Stromal cell of bone marrow (primary cell): Measurements from ENCODE around the gene MTRFR.
"Not testable (repeated sequence)": the region's sequence is repeated elsewhere in the genome, so short reads cannot be mapped to it uniquely, and the experiment has no call there.

Source experiments
- DNase-seq: peaks from one replicate; pipeline ENCODE4 v3.0.0-alpha.2; 2012; ENCODE audit warnings: low read depth

Gene MTRFR

DNA sequence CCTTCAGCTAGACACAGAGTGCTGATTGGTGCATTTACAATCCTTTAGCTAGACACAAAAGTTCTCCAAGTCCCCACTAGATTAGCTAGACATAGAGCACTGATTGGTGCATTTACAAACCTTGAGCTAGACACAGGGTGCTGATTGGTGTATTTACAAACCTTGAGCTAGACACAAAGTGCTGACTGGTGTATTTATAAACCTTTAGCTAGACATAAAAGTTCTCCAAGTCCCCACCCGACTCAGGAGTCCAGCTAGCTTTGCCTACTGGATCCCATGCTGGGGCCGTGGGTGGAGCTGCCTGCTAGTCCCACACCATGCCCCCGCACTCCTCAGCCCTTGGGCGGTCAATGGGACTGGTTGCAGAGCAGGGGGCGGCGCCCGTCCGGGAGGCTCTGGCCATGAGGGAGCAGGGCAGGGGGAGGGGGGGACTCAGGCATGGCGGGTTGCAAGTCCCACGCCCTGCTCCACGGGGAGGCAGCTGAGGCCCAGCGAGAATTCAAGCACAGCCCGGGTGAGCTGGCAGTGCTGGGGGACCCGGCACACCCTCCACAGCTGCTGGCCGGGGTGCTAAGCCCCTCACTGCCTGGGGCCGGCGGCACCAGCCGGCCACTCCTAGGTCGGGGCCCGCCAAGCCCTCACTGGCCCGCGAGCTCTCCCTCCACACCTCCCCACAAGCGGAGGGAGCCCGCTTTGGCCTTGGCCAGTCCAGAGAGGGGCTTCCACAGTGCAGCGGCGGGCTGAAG lies 15.9 kb downstream of the MTRFR start:
- not testable (repeated sequence) for DNase-seq

DNA sequence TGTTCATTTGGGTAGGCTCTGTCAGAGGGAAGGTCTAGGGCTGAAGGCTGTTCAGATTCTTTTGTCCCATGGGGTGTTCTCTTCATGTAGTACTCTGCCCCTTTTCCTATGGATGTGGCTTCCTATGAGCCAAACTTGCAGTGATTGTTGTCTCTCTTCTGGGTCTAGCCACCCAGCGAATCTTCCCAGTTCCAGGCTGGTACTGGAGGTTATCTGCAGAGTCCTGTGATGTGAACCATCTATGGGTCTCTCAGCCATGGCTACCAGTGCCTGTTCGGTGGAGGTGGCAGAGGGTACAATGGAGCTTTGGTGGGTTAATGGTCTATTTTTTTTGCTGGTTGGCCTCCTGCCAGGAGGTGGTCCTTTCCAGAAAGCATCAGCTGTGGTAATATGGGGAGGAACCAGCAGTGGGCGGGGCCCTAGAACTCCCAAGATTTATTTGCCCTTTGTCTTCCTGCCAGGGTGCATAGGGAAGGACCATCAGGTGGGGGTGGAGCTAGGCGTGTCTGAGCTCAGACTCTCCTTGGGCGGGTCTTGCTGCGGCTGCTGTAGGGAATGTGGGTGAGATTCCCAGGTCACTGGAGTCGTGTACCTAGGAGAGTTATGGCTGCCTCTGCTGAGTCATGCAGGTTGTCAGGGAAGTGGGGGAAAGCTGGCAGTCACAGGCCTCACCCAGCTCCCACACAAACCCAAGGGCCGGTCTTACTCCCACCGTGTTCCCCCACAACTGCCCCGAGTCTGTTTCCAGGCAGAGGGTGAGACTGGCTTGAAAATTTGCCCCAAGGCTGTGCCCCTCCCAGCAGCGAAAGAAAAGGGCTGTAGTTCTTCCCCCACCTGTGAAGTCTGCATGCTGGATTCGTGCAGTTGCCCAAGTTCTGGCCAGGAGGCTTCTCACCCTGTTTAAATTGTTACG lies 17.5 kb downstream of the MTRFR start:
- DNase-seq: no peak

DNA sequence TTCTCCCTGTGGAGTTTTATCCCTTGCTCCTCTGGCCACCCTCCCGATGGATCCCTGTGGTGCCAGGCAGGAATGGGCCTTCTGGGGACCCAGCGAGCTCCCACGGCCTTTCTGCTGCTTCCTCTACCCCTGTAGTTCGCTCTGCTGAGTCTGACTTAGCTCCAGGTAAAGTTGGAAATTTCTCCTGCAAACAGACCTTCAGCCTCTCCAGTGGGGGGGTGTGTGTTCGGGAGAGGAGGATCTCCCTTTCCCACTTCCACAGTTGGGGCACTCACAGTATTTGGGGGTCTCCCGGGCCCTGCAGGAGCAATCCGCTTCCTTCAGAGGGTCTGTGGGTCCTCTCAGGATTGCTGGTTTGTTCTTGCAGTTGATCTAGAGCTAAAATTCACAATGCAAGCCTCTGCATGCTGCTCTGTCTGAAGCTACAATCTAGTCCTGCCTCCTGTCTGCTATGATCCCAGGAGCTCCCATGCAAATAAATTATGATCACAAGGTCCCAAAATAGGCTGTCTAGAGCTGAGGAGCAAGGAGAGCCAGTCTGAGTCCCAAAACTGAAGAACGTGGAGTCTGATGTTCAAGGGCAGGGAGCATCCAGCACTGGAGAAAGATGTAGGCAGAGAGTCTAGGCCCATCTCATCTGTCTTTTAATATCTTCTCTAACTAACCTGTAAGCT lies 18.3 kb downstream of the MTRFR start:
- DNase-seq: no peak

DNA sequence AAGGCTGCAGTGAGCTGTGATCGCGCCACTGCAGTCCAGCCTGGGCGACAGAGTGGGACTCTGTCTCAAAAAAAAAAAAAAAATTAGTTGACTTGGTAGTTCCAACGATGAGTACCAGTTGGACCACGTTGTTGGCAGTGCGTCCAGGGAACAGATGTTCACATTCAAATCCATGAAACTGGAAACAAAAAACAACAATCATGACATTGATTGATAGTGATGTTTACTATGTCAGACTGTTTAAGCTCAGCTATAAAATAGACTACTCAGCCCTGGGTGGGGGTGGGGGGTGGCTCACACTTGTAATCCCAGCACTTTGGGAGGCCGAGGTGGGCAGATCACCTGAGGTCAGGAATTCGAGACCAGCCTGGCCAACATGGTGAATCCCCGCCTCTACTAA lies 19.1 kb downstream of the MTRFR start:
- DNase-seq: not testable (repeated sequence)

DNA sequence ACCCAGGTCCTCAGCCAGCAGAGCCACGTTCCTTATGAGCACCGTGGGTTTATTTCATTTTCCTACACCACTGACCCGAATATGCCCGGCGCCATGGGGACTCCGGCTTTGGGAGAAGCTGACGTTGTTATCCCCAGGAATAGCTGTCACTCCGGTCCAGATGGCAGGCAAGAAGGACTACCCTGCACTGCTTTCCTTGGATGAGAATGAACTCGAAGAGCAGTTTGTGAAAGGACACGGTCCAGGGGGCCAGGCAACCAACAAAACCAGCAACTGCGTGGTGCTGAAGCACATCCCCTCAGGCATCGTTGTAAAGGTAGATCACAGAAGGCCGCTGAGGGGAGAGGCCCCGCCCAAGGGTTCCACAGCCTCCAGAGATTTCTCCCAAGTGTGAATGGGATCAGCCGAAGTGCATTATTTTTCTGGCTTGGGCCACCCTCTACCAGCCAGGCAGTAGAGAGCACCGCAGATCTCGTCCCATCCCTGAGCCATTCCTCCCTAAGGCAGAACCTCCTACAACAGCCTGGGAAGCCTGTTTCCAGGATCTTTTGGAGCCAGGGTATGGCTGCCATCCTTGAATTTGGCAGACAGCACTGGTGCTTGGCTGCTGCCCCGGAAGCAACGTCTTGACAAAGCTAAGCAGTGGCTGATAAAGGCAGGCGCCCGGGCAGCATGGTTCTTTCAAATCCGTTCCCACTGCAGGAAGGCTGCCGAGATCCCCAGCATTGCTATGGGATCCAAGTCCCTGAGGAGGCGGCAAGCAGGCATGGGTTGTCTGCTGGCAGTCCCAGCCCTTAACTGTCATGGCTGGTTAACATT lies 20.6 kb downstream of the MTRFR start:
- no peak for DNase-seq

DNA sequence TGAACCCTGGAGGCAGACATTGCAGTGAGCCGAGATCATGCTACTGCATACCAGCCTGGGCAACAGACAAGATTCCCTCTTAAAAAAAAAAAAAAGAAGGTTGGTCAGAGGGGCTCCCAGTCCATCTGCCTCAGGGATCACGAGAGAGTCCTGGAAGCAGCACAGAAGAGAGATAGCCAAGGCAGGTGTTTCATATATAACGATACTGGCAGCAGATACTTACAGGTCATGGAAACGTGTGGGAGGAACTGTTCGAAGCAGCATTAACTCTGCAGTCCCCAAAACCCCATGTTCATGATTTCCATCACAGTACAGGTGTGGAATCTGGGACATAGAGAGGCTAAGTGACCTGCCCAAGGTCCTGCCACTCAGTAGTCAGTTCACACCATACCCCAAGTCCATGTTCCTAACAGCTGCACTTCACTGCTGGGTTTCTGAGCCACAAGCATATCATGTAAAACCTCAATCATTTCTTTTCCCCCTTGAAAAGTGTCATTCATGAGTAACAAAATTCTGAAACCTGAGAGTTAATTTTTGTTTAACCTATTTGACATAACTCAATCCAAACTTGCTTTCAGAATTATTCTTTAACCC lies 21.7 kb downstream of the MTRFR start:
- DNase-seq: no peak

DNA sequence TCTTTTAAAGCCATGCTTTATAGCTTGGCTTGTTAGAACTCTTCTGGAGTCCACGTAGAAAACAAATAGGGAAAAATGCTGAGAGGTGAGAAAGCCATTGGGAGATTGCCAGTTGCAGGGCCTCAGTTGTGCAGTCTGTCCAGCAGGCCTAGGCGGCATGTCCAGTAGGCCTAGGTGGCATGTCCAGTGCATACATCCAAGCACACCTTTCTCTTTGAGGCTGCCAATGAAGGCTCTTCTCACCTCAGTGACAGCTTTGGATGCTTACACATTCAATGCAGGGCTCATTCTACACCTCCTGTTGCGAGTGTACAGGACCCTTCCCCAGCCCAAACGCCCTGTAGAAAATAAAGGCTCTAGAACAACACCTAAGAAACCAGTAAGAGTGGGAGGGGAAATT lies 25.4 kb downstream of the MTRFR start:
- no peak for DNase-seq

DNA sequence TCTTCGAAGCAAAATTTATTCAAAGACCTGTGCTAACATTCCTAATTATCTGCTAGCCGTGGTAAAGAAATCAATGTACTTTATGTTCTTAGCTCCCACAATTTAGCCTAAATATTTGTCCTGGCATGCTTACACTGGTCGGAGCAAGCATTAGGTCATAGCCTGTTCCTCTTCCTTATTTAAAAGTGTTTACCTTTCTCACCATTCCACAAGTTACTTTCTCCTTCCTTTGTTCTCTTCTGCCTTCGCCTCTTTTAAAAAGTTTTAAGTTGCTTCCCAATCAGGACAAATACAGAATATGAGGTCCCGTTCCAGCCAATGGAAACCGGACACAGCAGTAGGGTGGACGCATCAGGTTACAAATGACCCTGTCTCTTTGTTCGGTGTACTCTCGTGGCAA lies 26.8 kb downstream of the MTRFR start:
- DNase-seq: no peak

DNA sequence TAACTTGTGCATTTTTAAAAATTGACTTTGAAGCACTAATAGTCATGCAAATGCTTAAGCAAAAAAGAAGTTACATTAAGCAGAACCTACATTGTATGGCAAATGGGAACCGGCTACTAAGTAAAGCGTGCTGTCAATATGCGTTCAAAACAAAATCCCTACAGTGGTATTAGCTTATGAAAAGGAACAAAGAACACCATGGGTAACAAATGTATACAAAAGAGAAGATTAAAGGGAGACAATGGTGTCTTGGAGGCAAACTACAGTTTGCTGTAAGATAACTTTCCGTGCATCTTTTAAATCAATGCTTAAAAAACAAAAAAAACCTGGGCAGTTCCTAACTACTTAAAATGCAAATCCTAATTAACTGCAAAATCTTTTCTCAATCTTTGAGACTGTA lies 28.0 kb downstream of the MTRFR start:
- no peak for DNase-seq

DNA sequence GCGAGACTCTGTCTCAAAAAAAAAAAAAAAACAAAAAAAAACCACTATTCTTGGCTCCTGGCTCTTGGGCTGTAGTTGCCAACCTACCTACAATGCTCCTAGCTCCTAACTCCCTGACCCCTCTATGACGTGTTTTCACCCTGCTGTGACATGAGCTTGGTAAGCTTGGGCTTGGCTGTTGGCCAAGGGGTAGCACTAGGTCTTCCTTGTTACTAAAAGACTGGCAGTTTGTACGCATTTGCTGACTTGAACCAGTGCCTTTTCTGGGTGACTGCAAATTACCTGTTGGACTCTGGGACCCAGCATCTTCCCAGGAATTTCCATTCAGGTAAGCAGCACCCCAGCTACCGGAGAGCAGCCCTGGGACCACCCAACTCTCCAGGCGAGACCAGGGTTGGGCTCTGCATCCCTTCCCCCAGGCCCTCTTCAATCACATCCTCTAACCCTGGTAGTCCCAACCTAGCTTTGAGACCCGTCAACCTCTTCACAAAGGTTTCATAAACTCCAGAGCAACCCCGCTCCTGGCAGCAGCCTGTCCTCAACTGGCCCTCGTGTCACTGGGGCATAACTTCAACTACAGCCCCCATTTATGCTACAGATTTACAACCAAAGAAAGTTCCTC lies 30.1 kb downstream of the MTRFR start:
- no peak for DNase-seq

DNA sequence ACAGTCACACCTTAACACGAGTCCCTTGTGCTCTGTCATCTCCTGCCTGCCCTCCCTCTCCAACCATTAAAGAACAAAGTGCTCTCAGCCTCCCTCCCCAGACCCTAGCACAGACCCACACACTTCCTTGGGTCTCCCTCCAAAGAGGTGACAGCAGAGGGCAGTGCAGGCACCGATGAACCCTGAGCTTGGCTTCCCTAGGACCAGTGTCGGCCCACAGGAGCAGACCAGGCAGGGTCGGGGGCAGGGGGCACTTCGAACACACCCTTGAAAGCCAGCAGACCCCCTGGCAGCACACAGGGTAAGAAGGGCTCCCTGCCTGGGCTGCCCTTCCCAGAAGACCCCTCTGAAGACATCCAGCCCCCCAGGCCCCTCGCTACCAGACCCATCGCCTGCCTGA lies 31.4 kb downstream of the MTRFR start:
- no peak for DNase-seq

DNA sequence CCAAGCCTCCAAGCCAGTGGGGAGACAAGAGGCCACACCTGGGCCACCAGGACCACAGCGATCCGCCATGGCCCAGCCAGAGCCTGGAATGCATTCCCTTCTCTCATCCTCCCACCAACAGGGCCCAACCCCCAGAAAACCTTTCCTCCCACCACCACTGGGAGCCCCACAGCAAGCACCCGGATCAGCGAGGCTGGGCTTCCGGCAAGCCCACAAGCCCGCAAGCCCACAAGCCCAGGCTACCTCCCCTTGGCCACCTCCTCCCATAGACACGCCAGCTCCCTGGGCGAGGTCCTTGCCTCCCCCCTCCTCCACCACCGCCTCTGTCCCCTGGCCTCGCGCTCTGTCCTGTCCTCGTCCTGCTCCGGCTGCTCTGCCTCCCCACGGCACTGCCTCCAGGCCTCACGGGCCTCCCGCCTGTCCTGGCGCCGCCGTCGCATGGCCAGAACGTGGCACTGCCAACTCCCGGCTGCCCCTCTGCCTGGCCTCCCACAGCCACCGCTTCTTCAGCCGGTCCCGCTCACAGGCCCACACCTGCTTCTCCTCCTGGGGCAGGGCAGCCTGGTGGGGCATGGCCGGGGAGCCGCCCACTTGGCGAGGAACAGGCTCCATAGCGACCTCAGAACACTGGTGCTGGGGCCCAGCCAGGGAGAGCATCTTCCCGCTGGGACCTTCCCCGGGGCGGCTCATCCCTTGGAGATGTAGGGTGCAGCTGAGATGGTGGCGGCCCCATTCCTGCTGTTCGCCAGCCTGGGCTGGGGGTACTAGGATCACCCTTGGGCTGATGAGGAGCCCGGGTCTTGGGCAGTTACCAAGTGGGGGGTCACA lies 32.8 kb downstream of the MTRFR start:
- DNase-seq: no peak

DNA sequence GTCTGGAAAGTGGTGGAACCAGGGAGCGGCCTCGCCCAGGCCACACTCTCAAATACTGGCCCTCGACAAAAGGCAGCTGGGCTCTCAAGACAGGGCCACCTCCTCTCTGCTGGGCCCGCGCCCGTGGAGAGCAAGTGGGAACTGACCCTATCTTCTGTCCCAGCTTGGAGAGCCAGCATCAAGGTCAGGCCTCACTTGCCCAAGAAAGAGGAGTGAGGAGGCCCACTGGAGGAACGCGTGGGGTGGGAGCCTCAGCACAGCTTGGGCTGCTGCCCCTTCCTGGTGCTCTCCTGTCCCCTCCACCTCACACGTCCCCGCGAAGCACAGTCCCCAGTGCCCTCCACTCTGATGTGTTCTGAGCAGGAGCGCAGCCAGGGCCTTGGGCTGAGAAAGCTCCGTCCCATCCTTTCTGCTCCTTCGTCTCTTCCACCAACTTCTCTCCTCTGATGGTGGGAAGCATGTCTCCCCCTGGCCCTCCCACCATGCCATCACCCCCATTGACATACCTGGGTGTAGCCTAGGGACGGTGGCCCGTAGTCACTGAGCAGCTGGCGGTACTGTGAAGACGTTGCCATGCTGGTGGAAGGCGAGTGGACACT lies 33.5 kb downstream of the MTRFR start:
- DNase-seq: no peak

DNA sequence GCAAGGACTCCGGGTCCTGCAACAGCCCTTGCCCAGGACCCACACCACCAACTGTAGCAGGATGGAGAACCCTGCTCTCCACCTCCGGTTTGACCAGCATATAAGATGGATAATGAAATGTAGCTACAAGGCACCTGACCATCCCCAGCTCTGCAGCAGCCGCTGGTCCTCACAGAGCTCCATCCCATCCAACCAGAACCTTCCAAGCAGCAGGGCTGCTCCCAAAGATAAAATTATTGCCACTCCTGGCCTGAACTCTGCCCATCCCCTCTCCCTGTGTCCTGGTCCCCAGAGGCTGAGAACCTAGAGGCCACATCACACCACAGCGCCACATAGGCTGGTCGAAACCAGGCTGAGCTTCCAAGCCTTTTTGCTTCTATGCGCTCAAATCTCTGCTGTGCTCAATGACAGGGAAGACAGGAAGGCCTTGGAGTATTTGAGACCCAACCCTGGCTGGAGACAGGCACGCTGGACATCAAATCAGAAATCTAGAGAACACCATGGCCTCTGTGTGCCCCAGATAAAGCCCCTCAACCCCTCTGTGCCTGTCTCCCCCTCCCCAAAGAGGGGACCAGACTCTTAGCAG lies 34.2 kb downstream of the MTRFR start:
- no peak for DNase-seq

DNA sequence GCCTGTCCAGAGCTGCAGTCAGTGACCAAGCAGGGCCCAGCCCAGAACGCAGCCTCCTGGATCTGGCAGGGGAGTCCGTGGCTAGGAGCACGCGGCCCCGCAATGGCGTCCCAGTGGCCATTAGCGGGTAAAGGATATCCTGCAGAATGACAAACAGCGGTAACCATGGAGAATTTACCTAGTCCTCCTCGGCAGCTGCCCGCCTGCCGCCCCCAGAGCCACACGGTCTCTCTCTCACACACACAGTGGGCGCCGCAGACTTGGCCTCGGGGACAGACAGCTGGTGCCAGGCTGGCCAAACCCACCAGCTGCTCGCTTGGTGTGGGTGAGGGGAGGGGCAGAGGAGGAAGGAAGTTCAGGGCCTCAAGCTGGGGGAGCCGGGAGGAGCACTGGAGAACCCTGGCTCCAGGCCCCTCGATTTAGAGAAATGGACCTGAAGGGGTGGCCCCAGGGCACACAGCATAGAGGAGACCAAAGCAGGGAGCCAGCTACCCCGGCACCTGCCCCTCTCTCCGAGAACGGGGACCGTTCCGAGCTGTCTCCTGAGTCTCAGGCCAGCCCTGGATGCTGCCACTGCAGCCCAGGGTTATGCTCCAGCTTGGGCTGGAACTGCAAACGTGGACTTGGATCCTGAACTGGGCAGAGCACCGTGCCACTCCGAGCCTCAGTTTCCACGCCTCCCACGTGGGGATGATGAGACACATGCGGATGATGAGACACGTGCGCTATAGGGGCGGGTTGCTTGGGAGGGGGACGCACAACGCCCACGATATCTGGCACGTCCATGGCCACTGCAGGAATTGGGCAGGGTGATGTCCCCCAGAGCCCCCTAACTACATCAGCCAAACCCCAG lies 35.0 kb downstream of the MTRFR start:
- no peak for DNase-seq

DNA sequence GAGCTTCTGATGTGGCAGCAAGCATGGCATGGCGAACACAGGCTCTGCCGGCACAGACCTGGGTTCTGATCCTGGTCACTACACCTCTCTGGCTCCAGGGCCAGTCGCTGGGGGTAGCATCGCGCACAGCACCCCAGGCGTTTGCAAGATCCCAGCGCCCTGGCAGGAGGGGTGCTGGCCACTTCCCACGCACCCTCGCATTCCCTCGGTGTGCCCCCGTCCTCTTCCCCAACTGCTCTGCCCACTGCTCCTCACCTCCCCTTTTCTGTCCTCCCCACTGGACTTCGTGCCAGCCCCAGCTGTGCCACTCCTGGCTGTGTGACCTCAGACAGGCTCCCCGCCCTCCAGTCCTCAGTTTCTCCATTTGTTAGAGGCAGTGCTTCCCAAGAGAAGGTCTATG lies 35.6 kb downstream of the MTRFR start:
- DNase-seq: no peak

DNA sequence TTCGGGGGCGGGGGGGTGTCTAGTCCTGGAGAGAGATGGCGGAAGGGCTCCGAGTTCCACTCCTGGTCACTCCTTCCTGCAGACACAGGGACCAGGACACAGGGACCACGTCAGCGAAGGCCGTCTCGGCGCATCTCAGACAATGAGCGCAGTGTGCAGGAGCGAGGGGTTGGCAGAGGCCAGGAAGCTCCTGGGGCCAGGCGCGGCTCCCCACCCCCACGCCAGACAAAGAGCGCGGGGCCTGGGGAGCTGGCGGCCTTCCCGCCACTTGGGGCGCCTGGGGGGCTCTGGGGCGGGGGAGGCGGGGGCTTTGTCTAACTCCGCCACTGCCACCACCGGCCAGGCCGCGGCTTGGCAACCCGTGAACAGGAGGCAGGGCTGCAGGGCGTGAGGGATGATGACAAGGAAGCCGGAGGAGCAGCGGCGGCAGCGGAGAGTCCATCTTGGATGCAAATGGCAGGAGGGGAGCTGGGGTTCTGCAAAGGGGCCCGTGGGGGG lies 36.2 kb downstream of the MTRFR start:
- peak; percentile 52 for DNase-seq

DNA sequence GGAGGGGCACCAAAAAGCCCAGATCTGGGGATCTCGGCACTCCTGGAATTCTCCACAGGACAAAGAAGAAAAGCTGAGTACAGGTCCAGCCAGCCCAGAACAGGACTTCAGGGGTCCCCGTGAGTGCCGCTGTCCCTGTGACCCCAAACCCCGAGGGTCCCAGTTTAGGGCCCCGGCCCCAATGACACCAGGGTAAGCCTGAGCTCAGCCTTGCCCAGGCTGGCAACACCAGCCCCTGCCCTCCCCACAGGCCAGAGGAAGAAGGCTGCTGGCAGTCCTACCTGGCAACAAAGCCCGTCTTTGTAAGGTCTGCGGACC lies 36.6 kb downstream of the MTRFR start:
- no peak for DNase-seq
